ENCODE results near the gene EIF4EBP3.
"Not testable (repeated sequence)": the region's sequence is repeated elsewhere in the genome, so short reads cannot be mapped to it uniquely, and the experiment has no call there.

EIF4EBP3 gene

DNA sequence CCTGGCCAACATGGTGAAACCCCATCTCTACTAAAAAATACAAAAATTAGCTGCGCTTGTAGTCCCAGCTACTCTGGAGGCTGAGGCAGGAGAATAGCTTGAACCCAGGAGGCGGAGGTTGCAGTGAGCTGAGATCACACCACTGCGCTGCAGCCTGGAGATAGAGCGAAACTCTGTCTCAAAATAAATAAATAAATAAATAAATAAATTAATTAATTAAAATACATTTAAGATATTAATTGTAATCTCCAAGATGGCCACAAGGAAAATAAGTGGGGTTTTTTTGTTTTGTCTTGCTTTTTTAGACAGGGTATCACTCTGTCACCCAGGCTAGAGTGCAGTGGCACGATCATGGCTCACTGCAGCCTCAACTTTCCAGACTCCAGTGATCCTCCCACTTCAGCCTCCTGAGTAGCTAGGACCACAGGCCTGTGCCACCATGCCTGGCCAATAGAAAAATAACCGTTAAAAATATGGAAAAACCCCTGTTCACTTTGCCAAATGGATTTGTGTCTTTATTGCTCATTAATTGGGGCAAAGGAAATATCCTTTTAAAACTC, 31.8 kb downstream of the EIF4EBP3 start:
- FAIRE-seq = not testable (repeated sequence)

GRCh38 chr5:140587495-140587894, 40.0 kb downstream of the EIF4EBP3 start:
- no peak for FAIRE-seq

DNA sequence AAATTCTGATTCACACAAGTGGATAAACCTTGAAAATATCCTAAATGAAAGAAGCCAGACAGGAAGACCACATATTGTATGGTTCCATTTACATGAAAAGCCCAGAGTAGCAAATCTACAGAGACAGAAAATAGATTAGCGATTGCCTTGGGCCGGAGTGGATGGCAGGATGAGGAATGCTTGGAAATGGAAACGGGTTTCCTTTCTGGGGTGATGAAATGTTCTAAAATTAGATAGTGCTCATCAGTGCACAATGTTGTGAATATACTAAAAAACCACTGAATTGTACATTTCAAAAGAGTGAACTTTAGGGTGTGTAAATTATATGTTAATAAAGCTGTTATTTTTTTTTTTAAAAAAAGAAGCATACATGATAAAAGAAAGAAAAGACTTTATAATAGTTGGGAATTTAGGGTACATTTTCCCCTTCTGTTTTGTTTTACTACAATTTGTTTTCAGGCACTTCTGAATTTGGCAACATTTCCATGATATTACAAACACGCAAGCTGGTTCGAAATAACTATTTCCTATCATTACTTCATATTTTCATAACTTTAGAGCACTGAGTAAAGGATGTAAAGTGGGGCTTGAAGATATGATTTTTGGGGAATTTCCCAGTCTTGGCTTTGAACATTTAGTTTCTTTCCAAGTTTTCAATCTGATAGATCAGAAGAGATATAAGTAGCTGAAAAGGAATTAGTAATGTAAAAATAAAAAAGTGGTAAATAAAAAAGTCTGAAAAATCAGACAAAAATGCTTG, 41.0 kb downstream of the EIF4EBP3 start:
- FAIRE-seq = no peak

GRCh38 chr5:140590861-140591260, 43.4 kb downstream of the EIF4EBP3 start:
- FAIRE-seq = no peak

DNA sequence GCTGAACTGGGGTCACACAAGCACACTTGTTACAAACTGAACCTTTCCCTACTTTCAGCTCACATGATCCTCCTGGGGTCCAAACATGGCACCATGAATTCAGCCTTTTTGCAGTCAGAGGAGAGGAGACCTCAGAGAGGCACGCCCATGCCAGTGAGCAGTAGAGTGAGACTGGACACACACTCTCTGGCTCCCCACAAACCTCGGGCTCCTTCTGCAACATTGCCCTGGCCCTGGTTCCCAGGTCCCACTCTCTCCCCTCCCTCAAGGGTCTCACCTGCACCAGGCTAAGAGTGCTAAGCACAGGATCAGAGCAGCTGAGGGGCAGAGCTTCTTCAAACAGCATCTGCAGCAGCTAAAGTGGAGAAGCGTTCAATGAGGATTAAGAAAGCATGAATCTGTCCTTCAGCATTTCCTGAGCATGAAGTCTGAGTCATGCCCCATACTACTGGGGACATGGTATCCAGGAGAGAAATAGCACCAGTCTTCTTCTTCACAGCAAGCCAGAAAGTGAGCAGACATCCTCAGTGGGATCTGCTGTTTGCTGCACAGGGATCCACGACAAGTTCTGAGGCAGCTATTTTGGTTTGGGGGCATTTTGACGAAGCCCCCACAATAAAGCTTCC, 44.4 kb downstream of the EIF4EBP3 start:
- FAIRE-seq = no peak

DNA sequence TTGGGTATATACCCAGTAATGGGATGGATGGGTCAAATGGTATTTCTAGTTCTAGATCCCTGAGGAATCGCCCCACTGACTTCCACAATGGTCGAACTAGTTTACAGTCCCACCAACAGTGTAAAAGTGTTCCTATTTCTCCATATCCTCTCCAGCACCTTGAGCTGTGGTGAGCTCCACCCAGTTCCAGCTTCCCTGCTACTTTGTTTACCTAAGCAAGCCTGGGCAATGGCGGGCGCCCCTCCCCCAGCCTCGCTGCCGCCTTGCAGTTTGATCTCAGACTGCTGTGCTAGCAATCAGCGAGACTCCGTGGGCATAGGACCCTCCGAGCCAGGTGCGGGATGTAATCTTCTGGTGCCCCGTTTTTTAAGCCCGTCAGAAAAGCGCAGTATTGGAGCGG, 45.6 kb downstream of the EIF4EBP3 start:
- FAIRE-seq = not testable (repeated sequence)

GRCh38 chr5:140594169-140594568, 46.7 kb downstream of the EIF4EBP3 start:
- FAIRE-seq = no peak

- no peak for FAIRE-seq
Measured at GRCh38 chr5:140595538-140596300, 48.3 kb downstream of the EIF4EBP3 start.

GRCh38 chr5:140596321-140596741, 48.9 kb downstream of the EIF4EBP3 start:
- no peak for FAIRE-seq

DNA sequence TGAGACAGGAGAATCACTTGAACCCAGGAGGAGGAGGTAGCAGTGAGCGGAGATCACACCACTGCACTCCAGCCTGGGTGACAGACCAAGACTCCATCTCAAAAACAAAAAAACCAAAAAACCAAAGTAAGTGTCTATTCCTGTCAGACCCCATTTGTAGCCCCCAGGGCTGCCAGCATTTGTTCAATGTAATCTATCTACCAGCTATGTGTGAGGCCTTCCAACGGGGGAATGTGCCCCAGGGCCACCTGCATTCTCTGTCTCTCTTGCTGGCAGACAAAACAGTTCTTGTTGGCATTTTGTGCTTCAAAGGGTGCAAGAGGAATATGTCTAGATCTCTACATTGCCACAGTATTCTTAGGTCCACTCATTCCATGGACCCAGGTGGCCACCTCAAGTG, 51.4 kb downstream of the EIF4EBP3 start:
- no peak for FAIRE-seq
